Right atrium auricular region (tissue), 2 donors: ENCODE measurements around the gene SYAP1. TPM values are rescaled to one million over a fixed set of nuclear protein-coding genes. Genes with fewer than 3 reads are reported as not detected.
"Not testable (repeated sequence)": the region's sequence is repeated elsewhere in the genome, so short reads cannot be mapped to it uniquely, and the experiment has no call there.

Experiments
- DNase-seq: peaks from one replicate; pipeline ENCODE4 v3.0.0-alpha.2; 2019; ENCODE audit warnings: low spot score
- H3K27ac ChIP-seq, 2 donors: fragments of 200-600 bp; sonication (generic); 1 replicate in 1 of 2; 2 replicates in 1 of 2; pipeline ENCODE4 v1.5.1; 2016 to 2019
- H3K27me3 ChIP-seq, 2 donors: fragments of 200-600 bp; sonication (generic); one replicate each; pipeline versions ENCODE4 v1.5.1 to v1.6.0; 2017 to 2019
- H3K36me3 ChIP-seq: fragments of 200-600 bp; sonication (generic); one replicate; pipeline ENCODE4 v1.5.1; 2016
- H3K4me1 ChIP-seq, 2 donors: fragments of 200-600 bp; sonication (generic); one replicate each; pipeline versions ENCODE4 v1.5.1 to v1.6.0; 2017 to 2019
- H3K4me3 ChIP-seq, 2 donors: fragments of 200-600 bp; sonication (generic); 1 replicate in 1 of 2; 2 replicates in 1 of 2; pipeline ENCODE4 v1.5.1; 2017 to 2019; ENCODE audit warnings: mild to moderate bottlenecking in 1 of 2, moderate library complexity in 1 of 2
- H3K9me3 ChIP-seq, 2 donors: fragments of 200-600 bp; sonication (generic); one replicate each; pipeline ENCODE4 v1.5.1; 2019
- CTCF ChIP-seq, 2 donors: fragments of 200-600 bp; sonication (generic); IDR thresholded peaks; one replicate each; pipeline ENCODE4 v1.5.1; 2019; ENCODE audit warnings: antibody characterized with exemption in 2 of 2
- total RNA-seq, 2 donors: library from RNA; depleted of rRNA; stranded (reverse); fragments of >200 nt; gene quantifications; one replicate each; pipeline ENCODE4 v1.1.0, GENCODE V29; 2016

SYAP1 gene
- total RNA-seq, 2 donors from 2014 or later = 16.9 to 17.6 TPM

- Histone ChIP-seq H3K4me1 (no peaks in the 10 kb centered on the region), H3K36me3 (peaks cover 67% of the 10 kb centered on the region), H3K27me3 (no peaks in the 10 kb centered on the region), H3K27ac (no peak overlapping the region), H3K4me3 (no peak overlapping the region), H3K9me3 (no peaks in the 10 kb centered on the region)
- no peak for TF ChIP-seq CTCF (IDR thresholded peaks at IDR 0.05)
- DNase-seq = no peak
Measured at GRCh38 chrX:16745102-16745501, 25.7 kb downstream of the SYAP1 start.

- TF ChIP-seq CTCF (IDR thresholded peaks at IDR 0.05) = no peak
- Histone ChIP-seq H3K27me3 (no peaks in the 10 kb centered on the region), H3K36me3 (peaks cover 73% of the 10 kb centered on the region), H3K4me1 (no peaks in the 10 kb centered on the region), H3K27ac (no peak overlapping the region), H3K9me3 (no peaks in the 10 kb centered on the region), H3K4me3 (no peak overlapping the region)
- no peak for DNase-seq
Measured at GRCh38 chrX:16745659-16746058, 26.2 kb downstream of the SYAP1 start.

- H3K27me3 ChIP-seq = no peaks in the 10 kb centered on the region
- DNase-seq = no peak
- H3K36me3 ChIP-seq = peaks cover 56% of the 10 kb centered on the region
- no peak overlapping the region for H3K27ac ChIP-seq
- no peaks in the 10 kb centered on the region for H3K4me1 ChIP-seq
- H3K4me3 ChIP-seq = no peak overlapping the region
- H3K9me3 ChIP-seq = no peaks in the 10 kb centered on the region
- no peak for TF ChIP-seq CTCF (IDR thresholded peaks at IDR 0.05)
Measured at GRCh38 chrX:16748425-16748824, 29.0 kb downstream of the SYAP1 start.

GRCh38 chrX:16750136-16750535, 30.7 kb downstream of the SYAP1 start:
- no peak for TF ChIP-seq CTCF (IDR thresholded peaks at IDR 0.05)
- Histone ChIP-seq H3K4me3 (no peak overlapping the region), H3K36me3 (peaks cover 45% of the 10 kb centered on the region), H3K4me1 (no peaks in the 10 kb centered on the region), H3K9me3 (no peaks in the 10 kb centered on the region), H3K27ac (no peak overlapping the region), H3K27me3 (no peaks in the 10 kb centered on the region)
- DNase-seq = no peak

GRCh38 chrX:16754019-16754418, 34.6 kb downstream of the SYAP1 start:
- H3K36me3 ChIP-seq = peaks cover 51% of the 10 kb centered on the region
- TF ChIP-seq CTCF (IDR thresholded peaks at IDR 0.05) = no peak

GRCh38 chrX:16756724-16757123, 37.3 kb downstream of the SYAP1 start:
- no peaks in the 10 kb centered on the region for H3K4me1 ChIP-seq
- no peak overlapping the region for H3K27ac ChIP-seq
- no peaks in the 10 kb centered on the region for H3K9me3 ChIP-seq
- peaks cover 54% of the 10 kb centered on the region for H3K36me3 ChIP-seq
- no peaks in the 10 kb centered on the region for H3K27me3 ChIP-seq
- no peak for DNase-seq
- no peak for TF ChIP-seq CTCF (IDR thresholded peaks at IDR 0.05)
- H3K4me3 ChIP-seq = no peak overlapping the region

More at GRCh38 chrX:16754019-16754418, 34.6 kb downstream of the SYAP1 start:
- Histone ChIP-seq H3K4me1 (no peaks in the 10 kb centered on the region), H3K27ac (no peak overlapping the region), H3K27me3 (no peaks in the 10 kb centered on the region), H3K4me3 (no peak overlapping the region), H3K9me3 (no peaks in the 10 kb centered on the region)
- DNase-seq = no peak

- peaks cover 38% of the 10 kb centered on the region for H3K36me3 ChIP-seq
- H3K4me3 ChIP-seq, H3K9me3 ChIP-seq, H3K27ac ChIP-seq, H3K27me3 ChIP-seq, H3K4me1 ChIP-seq, DNase-seq: not testable (repeated sequence)
Measured at GRCh38 chrX:16761500-16761899, 42.1 kb downstream of the SYAP1 start.
